ENCODE results near the gene MED6.

MED6 gene

GRCh38 chr14:70597731-70598130, 2.7 kb downstream of the MED6 start:
- DNase-seq (ENCODE audit: low read depth in 2 of 2) = no peak

GRCh38 chr14:70595443-70596185, 4.8 kb downstream of the MED6 start:
- no peak for DNase-seq (ENCODE audit: low read depth in 2 of 2)

- DNase-seq (ENCODE audit: low read depth in 2 of 2) = no peak
Measured at GRCh38 chr14:70594461-70594860, 6.0 kb downstream of the MED6 start.

- DNase-seq (ENCODE audit: low read depth in 2 of 2) = no peak
Measured at GRCh38 chr14:70585231-70585630, 15.2 kb downstream of the MED6 start.

GRCh38 chr14:70576891-70577290, 23.6 kb downstream of the MED6 start:
- no peak for DNase-seq (ENCODE audit: low read depth in 2 of 2)

GRCh38 chr14:70573050-70573449, 27.4 kb downstream of the MED6 start:
- no peak for DNase-seq (ENCODE audit: low read depth in 2 of 2)

GRCh38 chr14:70571139-70571538, 29.3 kb downstream of the MED6 start:
- DNase-seq (ENCODE audit: low read depth in 2 of 2) = no peak

GRCh38 chr14:70567791-70568190, 32.7 kb downstream of the MED6 start:
- DNase-seq (ENCODE audit: low read depth in 2 of 2) = no peak

- DNase-seq (ENCODE audit: low read depth in 2 of 2) = no peak
Measured at GRCh38 chr14:70563869-70564268, 36.6 kb downstream of the MED6 start.

- no peak for DNase-seq (ENCODE audit: low read depth in 2 of 2)
Measured at GRCh38 chr14:70563417-70563816, 37.0 kb downstream of the MED6 start.

GRCh38 chr14:70558356-70558755, 42.1 kb downstream of the MED6 start:
- no peak for DNase-seq (ENCODE audit: low read depth in 2 of 2)

- DNase-seq (ENCODE audit: low read depth in 2 of 2) = no peak
Measured at GRCh38 chr14:70555890-70556289, 44.6 kb downstream of the MED6 start.

- no peak for DNase-seq (ENCODE audit: low read depth in 2 of 2)
Measured at GRCh38 chr14:70538087-70538486, 62.4 kb downstream of the MED6 start.

GRCh38 chr14:70536830-70537229, 63.6 kb downstream of the MED6 start:
- no peak for DNase-seq (ENCODE audit: low read depth in 2 of 2)

GRCh38 chr14:70534904-70535303, 65.6 kb downstream of the MED6 start, which contains the start of gene ADAM20:
Gene ADAM20, minus strand, starts transcription at chr14:70535004. Its CDS starts 10,247 bp downstream, at chr14:70524757.
- DNase-seq (ENCODE audit: low read depth in 2 of 2) = no peak
